K562 (cell line): Measurements from ENCODE around the gene SGCB. TPM values are rescaled to one million over a fixed set of nuclear protein-coding genes. Genes with fewer than 3 reads are reported as not detected.

Experiments
- ATAC-seq: fragments of 200-7000 bp; cut with Tn5 transposase; 3 replicates; pipeline ENCODE4 v1.9.1; 2020; ENCODE audit warnings: moderate library complexity
- BruUV-seq: library from RNA; stranded (reverse); fragments of 400-500 nt; replicated peaks from 2 replicates; lab custom pipeline; 2021; lab: Mats Ljungman, UMichigan
- CTCF ChIA-PET: fragments of 300-600 bp; formaldehyde crosslinking; extraction: SDS; loops from one replicate; lab custom pipeline; 2021; ENCODE audit warnings: low intra/inter-chr PET ratio; lab: Yijun Ruan, JAX
- POLR2A ChIA-PET: fragments of 300-600, 350-650 bp; sonication (Branson Sonifier 250); formaldehyde crosslinking; extraction: SDS; loops from one replicate; lab custom pipeline; 2021; ENCODE audit warnings: antibody characterized with exemption, inconsistent platforms; lab: Yijun Ruan, JAX
- DNase-seq, 4 experiments: peaks; one replicate each; pipeline versions ENCODE4 v3.0.0 to v3.0.0-alpha.2; 2011 to 2018; ENCODE audit warnings: low spot score in 3 of 4, mixed read lengths in 3 of 4; ENCODE audit errors: extremely low read depth in 1 of 4
- FAIRE-seq: peaks from 2 replicates; lab custom pipeline; 2011; peaks lifted over from hg19 to GRCh38; lab: Jason Lieb, UNC
- H2AFZ ChIP-seq: 2 replicates; pipeline ENCODE4 v1.6.0; 2011; ENCODE audit warnings: low read depth, low read length, control low read depth, inconsistent platforms
- H3K27ac ChIP-seq: fragments of 200-600 bp; 3 replicates; pipeline ENCODE4 v1.8.0; 2011; ENCODE audit warnings: low read depth, mild to moderate bottlenecking, control low read depth, inconsistent platforms, low read length, moderate library complexity, mixed read lengths; ENCODE audit errors: extremely low read depth
- H3K27me3 ChIP-seq, 2 experiments: fragments of 300-600 bp in 1 of 2; 2 replicates in 1 of 2; 3 replicates in 1 of 2; pipeline versions ENCODE4 v1.6.0 to v1.8.0; 2011; ENCODE audit warnings: inconsistent platforms in 2 of 2, low read length in 2 of 2, mild to moderate bottlenecking in 1 of 2, mixed read lengths in 1 of 2, moderate library complexity in 1 of 2; ENCODE audit not compliant: control insufficient read depth in 2 of 2, insufficient read depth in 2 of 2
- H3K36me3 ChIP-seq: fragments of 300-600 bp; 3 replicates; pipeline ENCODE4 v1.8.0; 2011; ENCODE audit warnings: mild to moderate bottlenecking, low read length, inconsistent platforms; ENCODE audit not compliant: control insufficient read depth, insufficient read depth
- H3K4me1 ChIP-seq, 2 experiments: fragments of 200-600 bp in 1 of 2; replicated peaks in 1 of 2; 2 replicates in 1 of 2; 3 replicates in 1 of 2; pipeline versions ENCODE4 v1.5.1 to v1.8.0; 2011; ENCODE audit warnings: inconsistent platforms in 2 of 2, low read length in 2 of 2, mild to moderate bottlenecking in 1 of 2, mixed read lengths in 1 of 2, moderate library complexity in 1 of 2; ENCODE audit not compliant: control insufficient read depth in 2 of 2, insufficient read depth in 2 of 2
- H3K4me2 ChIP-seq: 2 replicates; pipeline ENCODE4 v1.6.1; 2011; ENCODE audit warnings: low read length, control low read depth, inconsistent platforms, mixed read lengths; ENCODE audit not compliant: insufficient read depth
- H3K4me3 ChIP-seq: fragments of 200-600 bp; sonication (generic), shearing (Covaris generic); 2 replicates; pipeline ENCODE4 v1.5.1; 2016; ENCODE audit warnings: control low read depth, inconsistent platforms
- H3K79me2 ChIP-seq: fragments of 200-600 bp; 3 replicates; pipeline ENCODE4 v1.8.0; 2011; ENCODE audit warnings: low read length, inconsistent platforms; ENCODE audit not compliant: control insufficient read depth, insufficient read depth
- H3K9ac ChIP-seq, 2 experiments: 2 replicates each; pipeline versions ENCODE4 v1.6.0 to v1.6.1; 2011; ENCODE audit warnings: low read depth in 2 of 2, low read length in 2 of 2, control low read depth in 1 of 2, inconsistent platforms in 1 of 2, mild to moderate bottlenecking in 1 of 2, mixed read lengths in 1 of 2; ENCODE audit not compliant: insufficient read depth in 1 of 2
- H3K9me1 ChIP-seq: one replicate; pipeline ENCODE4 v1.6.0; 2011; ENCODE audit warnings: inconsistent platforms, mild to moderate bottlenecking, low read length, moderate library complexity; ENCODE audit not compliant: control insufficient read depth, insufficient read depth
- H3K9me3 ChIP-seq: replicated peaks from 2 replicates; pipeline ENCODE4 v1.5.1; 2011; ENCODE audit warnings: low read depth, low read length, inconsistent platforms; ENCODE audit not compliant: control insufficient read depth, insufficient read depth
- H4K20me1 ChIP-seq: replicated peaks from 2 replicates; pipeline ENCODE4 v1.6.1; 2011; ENCODE audit warnings: low read length, inconsistent platforms, mixed read lengths; ENCODE audit not compliant: control insufficient read depth, insufficient read depth
- CAMTA2 ChIP-seq: fragments of 250-450 bp; sonication (Bioruptor Pico); conservative IDR thresholded peaks from 2 replicates; pipeline ENCODE4 v1.5.1; 2022
- ELK1 ChIP-seq: sonication (generic); formaldehyde crosslinking; IDR thresholded peaks from 2 replicates; pipeline ENCODE4 v1.8.1; 2022; ENCODE audit warnings: missing genetic modification reagents
- NFE2L1 ChIP-seq: fragments of 450-650 bp; IDR thresholded peaks from 2 replicates; pipeline ENCODE4 v1.6.1; 2016; ENCODE audit warnings: missing genetic modification characterization, low read depth, mild to moderate bottlenecking, missing compliant biosample characterization, moderate library complexity, borderline replicate concordance
- TFAM ChIP-seq: fragments of 250-450 bp; sonication (Bioruptor Pico); conservative IDR thresholded peaks from 2 replicates; pipeline ENCODE4 v1.5.0; 2021; ENCODE audit warnings: mild to moderate bottlenecking, moderate library complexity
- ZNF274 ChIP-seq: IDR thresholded peaks from 2 replicates; pipeline ENCODE4 v1.6.1; 2011; ENCODE audit warnings: low read depth, mild to moderate bottlenecking, low read length, moderate library complexity, borderline replicate concordance
- WGBS: fragments of 100-300 bp; shearing (Covaris generic); methylation state at CpG from one replicate; pipeline ENCODE4 v1.1.6; 2016; ENCODE audit warnings: low coverage, mixed read lengths; ENCODE audit not compliant: insufficient coverage; ENCODE audit errors: missing lambda C conversion rate; 5-methylcytosine and 5-hydroxymethylcytosine counted together
- in situ Hi-C: fragments of 300-500 bp; cut with MboI; formaldehyde crosslinking; loops from 4 replicates; pipeline ENCODE4 v1.15.0; 2018; ENCODE audit warnings: inconsistent platforms, mixed read lengths
- intact Hi-C: fragments of 100-400 bp; cut with micrococcal nuclease; formaldehyde crosslinking; loops from 2 replicates; pipeline ENCODE4 v1.14.2; 2022
- polyA plus RNA-seq, 8 experiments: library from polyadenylated mRNA; depleted of rRNA in 4 of 8; stranded (reverse) in 5 of 8; unstranded in 3 of 8; fragments of >200 nt; fragmentation: Nextera tagmentation in 2 of 8; fragmentation: Illumina TruSeq in 1 of 8; extraction: Ambion mirVana in 2 of 8; extraction: Trizol in 1 of 8; gene quantifications; 2 replicates each; pipeline versions ENCODE4 v1.2.1 to v1.2.3, GENCODE V29; 2011 to 2014; ENCODE audit warnings: inconsistent platforms in 1 of 8, missing spikeins in 1 of 8
- total RNA-seq, 7 experiments: library from RNA; depleted of rRNA in 6 of 7; stranded (reverse); fragments of >200 nt in 6 of 7; fragmentation: Illumina TruSeq in 2 of 7; extraction: Trizol in 2 of 7; gene quantifications; 2 replicates each; pipeline versions ENCODE4 v1.2.1 to v1.2.3, GENCODE V29; 2011 to 2021; ENCODE audit warnings: low replicate concordance in 1 of 7

The SGCB gene
- total and polyA plus RNA-seq, 9 of the 15 experiments (the other 6 are each of a cell fraction or from before 2014, with no cell fraction given), result 0.01 to 0.20 (median 0.07) TPM; not detected in 3

GRCh38 chr4:52032005-52032404 lies 6.1 kb downstream of the SGCB start:
- H4K20me1 ChIP-seq, result no peaks in the 10 kb centered on the region
- no peak overlapping the region for H3K9ac ChIP-seq
- no peak for FAIRE-seq
- DNase-seq, result no peak
- H3K9me3 ChIP-seq, result no peaks in the 10 kb centered on the region
- no peaks in the 10 kb centered on the region for H3K4me1 ChIP-seq
- POLR2A ChIA-PET, result no interaction called here
- H3K36me3 ChIP-seq, result no peaks in the 10 kb centered on the region
- no peak overlapping the region for H3K27ac ChIP-seq
- 0% methylated on average over 1 of the region's 1 CpG for WGBS
- no peak overlapping the region for H2AFZ ChIP-seq
- CTCF ChIA-PET, result no interaction called here
- in situ Hi-C loops, result loop anchor here (5.0 kb wide), 1 partner anchor 200 kb away; no protein-coding TSS in a partner anchor
- no TSS peak for BruUV-seq
- no peaks in the 10 kb centered on the region for H3K9me1 ChIP-seq
- H3K27me3 ChIP-seq, result peaks cover 0 to 4% of the 10 kb centered on the region in 2 experiments; a peak in 1 of 5 replicates
- ATAC-seq, result no peak
- no peak for TF ChIP-seq CAMTA2 (CRISPR knock-in tag)
- TF ChIP-seq TFAM (CRISPR knock-in tag), result no peak
- no peak for TF ChIP-seq NFE2L1 (tag)
- no peak for TF ChIP-seq ELK1 (CRISPR knock-in tag)
- no peak for TF ChIP-seq ZNF274
- TF ChIP-seq, all 486 proteins: peak for 0
- Histone ChIP-seq H3K79me2 (no peaks in the 10 kb centered on the region), H3K4me2 (no peak overlapping the region), H3K4me3 (no peak overlapping the region)
- intact Hi-C loops, result no loop called here
